Measurements from ENCODE around the gene RPRD2.
"Not testable (repeated sequence)": the region's sequence is repeated elsewhere in the genome, so short reads cannot be mapped to it uniquely, and the experiment has no call there.

RPRD2 gene

DNA sequence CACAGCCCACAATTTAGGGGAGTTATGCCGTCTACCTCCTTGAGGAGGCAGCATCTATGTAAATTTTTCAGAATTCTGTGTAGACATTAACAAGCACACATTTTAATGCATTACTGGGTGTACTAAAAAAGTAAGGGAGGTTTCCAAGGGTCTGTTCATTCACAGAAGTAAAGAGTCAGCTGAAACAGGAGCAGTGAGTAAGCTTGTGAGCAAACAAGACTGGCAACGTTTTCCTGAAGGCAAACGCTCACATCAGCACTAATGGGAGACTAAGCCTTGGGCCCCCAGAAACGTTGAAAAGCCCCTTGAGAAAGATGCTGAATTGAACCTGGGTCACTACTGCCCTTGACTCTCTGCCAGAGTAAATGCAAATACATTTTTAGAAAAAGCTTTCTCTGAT lies 25.7 kb downstream of the RPRD2 start:
- DNase-seq = no peak

GRCh38 chr1:150392627-150393026 lies 28.7 kb downstream of the RPRD2 start:
- DNase-seq = no peak

DNA sequence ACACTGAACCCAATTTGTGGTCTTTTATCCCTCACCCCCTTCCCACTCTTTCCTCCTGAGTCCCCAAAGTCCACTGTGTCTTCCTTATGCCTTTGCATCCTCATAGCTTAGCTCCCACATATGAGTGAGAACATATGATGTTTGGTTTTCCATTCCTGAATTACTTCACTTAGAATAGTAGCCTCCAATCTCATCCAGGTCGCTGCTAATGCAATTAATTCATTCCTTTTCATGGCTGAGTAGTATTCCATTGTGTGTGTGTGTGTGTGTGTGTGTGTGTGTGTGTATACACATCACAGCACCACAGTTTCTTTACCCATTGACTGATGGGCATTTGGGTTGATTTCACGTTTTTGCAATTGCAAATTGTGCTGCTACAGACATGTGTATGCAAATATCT lies 31.2 kb downstream of the RPRD2 start:
- DNase-seq = not testable (repeated sequence)

DNA sequence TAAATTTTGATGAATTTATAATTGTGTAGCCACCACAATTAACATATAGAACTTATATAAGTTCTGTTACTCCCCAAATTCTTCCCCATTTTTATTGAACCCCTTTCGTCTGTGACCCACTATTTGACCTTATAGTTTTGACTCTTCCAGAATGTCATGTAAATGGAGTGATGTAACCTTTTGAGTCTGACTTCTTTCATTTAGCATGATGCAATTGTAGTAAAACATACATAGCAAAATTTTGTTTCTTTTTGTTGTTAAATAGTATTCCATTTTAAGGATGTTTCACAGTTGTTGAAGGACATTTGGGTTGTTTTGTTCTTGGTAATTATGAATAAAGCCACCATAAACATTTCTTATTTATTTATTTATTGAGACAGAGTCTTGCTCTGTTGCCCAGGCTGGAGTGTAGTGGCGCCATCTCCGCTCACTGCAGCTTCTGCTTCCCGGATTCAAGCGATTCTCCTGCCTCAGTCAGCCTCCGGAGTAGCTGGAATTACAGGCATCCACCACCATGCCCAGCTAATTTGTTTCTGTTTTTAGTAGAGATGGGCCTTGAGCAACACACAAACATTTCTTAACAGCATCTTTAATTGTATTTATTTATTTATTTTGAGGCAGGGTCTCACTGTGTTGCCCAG lies 33.6 kb downstream of the RPRD2 start:
- no peak for DNase-seq

DNA sequence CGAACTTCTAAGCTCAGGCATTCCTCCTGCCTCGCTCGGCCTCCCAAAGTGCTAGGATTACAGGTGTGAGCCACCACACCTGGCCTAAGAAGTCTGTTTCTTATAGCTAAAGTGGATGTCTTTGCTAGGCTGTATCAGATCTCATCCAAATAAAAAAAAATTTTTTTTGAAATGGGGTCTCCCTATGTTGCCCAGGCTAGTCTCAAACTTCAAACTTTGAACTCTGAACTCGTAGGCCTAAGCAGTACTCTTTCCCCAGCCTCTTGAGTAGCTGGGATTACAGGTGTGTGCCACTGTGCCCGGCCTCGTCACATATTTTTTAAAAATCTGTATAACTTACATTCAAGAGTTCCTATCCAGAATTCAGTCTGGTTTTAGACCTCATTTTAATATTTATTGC lies 40.5 kb downstream of the RPRD2 start:
- DNase-seq = no peak

DNA sequence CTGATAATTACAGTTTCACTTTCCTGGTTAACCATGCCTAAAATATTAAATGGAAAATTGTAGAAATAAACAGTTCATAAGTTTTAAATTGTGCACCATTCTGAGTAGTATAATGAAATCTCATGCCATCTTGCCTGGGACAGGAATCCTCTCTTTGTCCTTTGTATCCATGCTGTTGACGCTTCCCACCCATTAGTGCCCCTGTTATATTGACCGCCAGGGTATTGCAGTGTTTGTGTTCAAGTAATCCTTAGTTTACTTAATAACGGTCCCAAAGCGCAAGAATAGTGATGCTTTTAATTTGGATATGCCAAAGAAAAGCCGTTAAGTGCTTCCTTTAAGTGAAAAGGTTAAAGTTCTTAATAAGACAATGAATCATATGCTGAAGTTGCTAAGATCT lies 41.7 kb downstream of the RPRD2 start:
- no peak for DNase-seq

DNA sequence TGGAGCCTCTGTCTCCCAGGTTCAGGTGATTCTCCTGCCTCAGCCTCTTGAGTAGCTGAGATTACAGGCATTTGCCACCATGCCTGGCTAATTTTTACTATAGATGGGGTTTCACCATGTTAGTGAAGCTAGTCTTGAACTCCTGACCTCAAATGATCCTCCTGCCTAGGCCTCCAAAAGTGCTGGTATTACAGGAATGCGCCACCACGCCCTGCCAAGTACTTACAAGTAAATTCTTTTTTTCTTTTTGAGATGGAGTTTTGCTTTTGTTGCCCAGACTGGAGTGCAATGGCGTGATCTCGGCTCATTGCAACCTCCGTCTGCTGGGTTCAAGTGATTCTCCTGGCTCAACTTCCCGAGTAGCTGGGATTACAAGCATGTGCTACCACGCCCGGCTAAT lies 42.5 kb downstream of the RPRD2 start:
- DNase-seq = no peak

- DNase-seq = no peak
Measured at GRCh38 chr1:150407330-150407729, 43.4 kb downstream of the RPRD2 start.

- DNase-seq = no peak
Measured at GRCh38 chr1:150408800-150409199, 44.9 kb downstream of the RPRD2 start.

- DNase-seq = no peak
Measured at GRCh38 chr1:150409504-150410362, 45.8 kb downstream of the RPRD2 start.

- DNase-seq = no peak
Measured at GRCh38 chr1:150410582-150411101, 46.7 kb downstream of the RPRD2 start.

DNA sequence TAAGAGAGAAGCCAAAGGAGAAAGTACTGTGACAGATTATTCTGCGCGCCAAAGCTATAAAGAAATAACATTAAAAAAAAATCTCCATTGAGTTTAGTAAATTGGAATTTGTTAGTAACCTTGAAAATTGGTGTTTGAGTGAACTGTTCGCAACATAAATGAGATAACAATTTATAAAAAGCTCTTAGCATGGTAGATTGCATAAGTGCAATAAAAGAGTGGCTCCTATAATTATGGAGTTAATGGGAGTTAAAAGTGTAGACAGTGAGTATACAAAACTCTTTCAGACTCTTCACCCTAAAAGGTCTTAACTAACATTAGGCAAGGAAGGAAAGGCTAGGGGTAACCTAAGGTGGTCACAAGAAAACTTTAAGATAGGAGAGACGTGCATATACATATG lies 50.6 kb downstream of the RPRD2 start:
- DNase-seq = no peak

- DNase-seq = no peak
Measured at GRCh38 chr1:150415800-150416199, 51.9 kb downstream of the RPRD2 start.

DNA sequence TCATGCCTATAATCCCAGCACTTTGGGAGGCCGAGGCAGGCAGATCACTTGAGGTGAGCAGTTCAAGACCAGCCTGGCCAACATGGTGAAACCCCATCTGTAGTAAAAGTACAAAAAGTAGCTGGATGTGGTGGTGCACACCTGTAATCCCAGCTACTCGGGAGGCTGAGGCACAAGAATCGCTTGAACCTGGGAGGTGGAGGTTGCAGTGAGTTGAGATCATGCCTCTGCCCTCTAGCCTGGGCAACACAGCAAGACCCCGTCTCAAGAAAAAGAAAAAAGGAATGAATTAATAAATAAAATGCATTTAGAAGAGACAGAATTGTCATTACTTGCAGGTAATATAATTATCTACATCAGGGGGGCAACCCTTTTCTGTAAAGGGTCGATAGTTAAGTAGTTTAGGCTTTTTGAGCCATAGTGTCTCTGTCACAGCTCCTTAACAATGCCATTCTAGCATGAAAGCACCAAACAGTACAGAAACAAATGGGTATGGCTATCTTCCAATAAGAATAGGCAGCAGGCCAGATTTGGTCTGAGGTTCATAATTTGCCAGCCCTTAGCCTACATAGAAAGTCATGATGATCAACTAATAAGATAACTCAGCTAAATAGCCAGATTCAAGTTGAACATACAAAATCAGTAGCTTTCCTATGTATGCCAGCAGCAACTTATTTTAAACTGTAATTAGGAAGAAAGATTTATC lies 56.8 kb downstream of the RPRD2 start:
- no peak for DNase-seq

- no peak for DNase-seq
Measured at GRCh38 chr1:150422541-150422940, 58.6 kb downstream of the RPRD2 start.

GRCh38 chr1:150429805-150430204 lies 65.9 kb downstream of the RPRD2 start:
- DNase-seq = no peak

GRCh38 chr1:150441121-150441520 lies 77.2 kb downstream of the RPRD2 start:
- DNase-seq = no peak

DNA sequence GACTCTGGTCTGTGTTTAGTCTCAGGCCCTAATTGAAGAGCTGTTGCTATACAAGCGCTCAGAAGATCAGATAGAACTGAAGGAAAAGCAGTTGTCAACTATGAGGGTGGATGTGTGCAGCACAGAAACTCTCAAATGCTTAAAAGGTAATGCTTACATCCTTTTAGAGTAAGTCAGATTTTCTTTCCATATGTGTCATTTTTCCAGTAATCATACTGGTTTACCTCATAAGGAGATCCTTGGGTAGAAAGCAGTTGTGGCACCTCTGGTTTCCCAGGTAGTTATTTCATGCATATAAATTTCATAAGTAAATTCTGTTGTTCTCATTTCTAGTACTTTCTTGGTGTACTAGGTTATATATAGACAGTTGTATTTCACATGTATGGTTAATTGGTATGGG lies 80.3 kb downstream of the RPRD2 start:
- DNase-seq = no peak

DNA sequence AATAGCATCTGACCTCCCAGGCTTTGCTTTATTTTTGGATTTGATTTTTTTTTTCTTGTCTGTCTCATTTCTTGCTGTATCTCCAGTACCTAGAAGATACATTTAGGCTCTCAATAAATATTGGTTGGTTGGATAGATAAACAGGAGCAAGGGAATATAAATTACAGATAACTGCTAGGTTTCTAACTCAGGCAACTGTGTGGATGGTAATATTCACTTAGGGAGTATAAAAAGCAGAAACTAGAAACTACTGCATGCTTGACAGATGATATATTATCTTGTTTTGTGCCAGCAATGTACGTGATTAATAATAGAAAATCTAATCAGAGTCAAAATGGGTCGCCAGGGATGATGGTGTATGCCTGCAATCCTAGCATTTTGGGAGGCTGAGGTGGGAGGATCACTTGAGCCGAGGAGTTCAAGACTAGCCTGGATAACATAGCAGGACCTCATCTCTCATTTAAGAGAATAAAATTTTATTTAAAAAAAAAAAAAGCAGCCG lies 92.2 kb downstream of the RPRD2 start:
- no peak for DNase-seq

DNA sequence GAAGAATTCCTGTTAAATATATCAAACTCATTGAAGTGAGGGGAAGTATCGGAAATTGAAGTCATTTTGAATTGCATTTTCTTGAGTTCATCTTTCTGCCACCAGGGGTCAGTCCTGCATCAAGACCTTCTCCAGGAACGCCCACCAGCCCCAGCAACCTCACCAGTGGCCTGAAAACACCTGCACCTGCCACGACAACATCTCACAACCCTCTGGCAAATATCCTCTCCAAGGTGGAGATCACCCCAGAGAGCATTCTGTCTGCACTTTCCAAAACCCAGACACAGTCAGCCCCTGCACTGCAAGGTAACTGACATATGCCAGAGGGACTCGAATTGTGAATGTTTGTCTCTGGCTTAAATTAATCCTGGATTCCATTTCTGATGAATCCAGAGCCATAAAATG lies 100.5 kb downstream of the RPRD2 start:
- peak; percentile 58 for DNase-seq

- no peak for DNase-seq
Measured at GRCh38 chr1:150466964-150467363, 103.0 kb downstream of the RPRD2 start.

- no peak for DNase-seq
Measured at GRCh38 chr1:150469291-150469690, 105.3 kb downstream of the RPRD2 start.

DNA sequence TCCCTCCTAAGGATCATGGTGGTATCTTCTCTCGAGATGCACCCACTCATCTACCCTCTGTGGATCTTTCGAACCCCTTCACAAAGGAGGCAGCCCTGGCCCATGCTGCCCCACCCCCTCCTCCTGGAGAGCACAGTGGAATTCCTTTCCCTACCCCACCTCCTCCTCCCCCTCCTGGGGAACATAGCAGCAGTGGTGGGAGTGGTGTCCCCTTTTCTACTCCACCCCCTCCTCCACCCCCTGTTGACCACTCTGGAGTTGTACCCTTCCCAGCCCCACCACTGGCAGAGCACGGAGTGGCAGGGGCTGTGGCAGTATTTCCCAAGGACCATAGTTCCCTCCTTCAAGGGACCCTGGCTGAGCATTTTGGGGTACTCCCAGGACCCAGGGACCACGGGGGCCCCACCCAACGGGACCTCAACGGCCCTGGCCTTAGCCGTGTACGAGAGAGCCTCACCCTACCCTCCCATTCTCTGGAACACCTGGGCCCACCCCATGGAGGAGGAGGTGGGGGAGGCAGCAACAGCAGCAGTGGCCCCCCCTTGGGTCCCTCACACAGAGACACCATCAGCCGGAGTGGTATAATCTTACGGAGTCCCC lies 108.8 kb downstream of the RPRD2 start:
- DNase-seq = no peak
